Measurements from ENCODE around the gene ELAVL1.
"Not testable (repeated sequence)": the region's sequence is repeated elsewhere in the genome, so short reads cannot be mapped to it uniquely, and the experiment has no call there.

ELAVL1 gene

DNA sequence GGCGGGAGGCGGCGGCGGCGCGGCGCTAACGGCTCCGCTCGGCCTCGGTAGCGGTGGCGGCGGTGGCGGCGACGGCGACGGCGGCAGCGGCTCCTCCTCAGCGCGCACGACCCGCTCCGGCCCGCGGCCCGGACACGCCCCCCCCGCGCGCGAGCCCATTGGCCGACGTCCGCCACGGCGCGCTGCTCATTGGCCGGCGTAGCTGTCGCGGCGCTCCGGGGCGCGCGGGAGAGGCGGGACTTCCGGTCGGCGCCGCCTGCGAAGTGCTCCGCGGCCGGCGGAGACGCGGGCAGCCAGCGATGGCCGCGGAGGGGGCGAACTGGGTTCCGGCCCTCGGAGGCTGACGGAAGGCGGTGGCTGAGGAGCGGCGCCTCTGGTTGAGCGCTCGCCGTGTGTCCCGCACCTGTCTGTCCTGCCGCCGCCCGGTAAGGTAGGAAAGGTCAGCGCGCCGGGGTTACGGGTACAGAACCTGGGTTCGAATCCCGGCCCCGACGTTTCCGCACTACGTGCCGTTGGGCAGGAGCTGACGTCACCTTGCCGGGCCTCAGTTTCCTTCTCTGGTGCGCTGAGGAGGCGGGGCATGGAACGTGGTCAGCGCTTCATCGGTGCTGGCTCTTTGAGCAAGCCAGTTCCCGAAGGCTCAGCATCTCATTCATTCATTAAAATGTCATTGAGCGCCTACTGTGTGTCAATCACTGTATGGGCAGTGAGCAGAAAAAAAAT lies at the start of gene ELAVL1:
ELAVL1 (minus strand) TSS at position 108 of the 723 bp plus-strand sequence. CDS start 13,826 bp downstream, outside the sequence.
- DNase-seq: peak; percentile 95

DNA sequence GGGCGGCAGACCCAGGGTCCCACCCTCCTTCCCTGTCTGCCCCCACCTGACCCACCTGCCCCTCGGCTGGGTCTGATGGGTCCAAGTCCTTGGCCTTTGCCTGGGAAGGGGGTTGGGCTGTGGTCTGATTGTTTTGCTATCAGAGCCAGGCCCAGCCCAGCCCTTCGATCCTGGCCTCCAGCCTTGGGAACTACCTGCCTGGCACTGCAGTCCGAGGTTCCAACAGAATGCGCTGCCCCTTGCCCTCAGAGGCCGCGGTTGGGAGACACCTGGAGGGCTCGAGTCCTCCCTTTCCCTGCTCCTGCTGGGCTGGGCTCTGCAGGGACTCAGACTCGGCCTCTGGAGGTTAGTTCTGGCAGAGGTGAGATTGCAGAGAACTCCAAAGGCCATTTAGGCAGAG lies 48.7 kb upstream of the ELAVL1 start:
- DNase-seq: no peak

DNA sequence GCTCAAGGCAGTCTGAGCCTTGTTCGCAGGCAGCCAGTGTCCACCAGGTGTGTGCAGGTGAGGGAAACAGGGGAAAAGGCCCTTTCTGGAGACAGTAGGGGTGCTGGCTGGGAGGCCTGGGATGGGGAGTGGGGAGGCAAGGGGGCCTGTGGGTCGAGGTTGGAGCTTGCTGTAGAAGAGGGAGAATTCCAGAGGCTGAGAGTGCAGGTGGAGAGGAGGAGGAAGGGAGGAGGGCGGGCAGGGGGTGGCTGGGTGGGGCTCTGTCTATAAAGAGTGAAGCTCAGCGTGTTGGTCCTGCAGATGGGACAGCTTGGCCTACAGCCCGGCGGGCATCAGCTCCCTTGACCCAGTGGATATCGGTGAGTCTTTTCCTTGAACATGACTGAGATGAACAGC lies 47.0 kb upstream of the ELAVL1 start, which contains the start of gene CCL25:
CCL25 (plus strand) TSS at position 297 of the 396 bp plus-strand sequence. CDS start 290 bp downstream, outside the sequence.
- DNase-seq: no peak

DNA sequence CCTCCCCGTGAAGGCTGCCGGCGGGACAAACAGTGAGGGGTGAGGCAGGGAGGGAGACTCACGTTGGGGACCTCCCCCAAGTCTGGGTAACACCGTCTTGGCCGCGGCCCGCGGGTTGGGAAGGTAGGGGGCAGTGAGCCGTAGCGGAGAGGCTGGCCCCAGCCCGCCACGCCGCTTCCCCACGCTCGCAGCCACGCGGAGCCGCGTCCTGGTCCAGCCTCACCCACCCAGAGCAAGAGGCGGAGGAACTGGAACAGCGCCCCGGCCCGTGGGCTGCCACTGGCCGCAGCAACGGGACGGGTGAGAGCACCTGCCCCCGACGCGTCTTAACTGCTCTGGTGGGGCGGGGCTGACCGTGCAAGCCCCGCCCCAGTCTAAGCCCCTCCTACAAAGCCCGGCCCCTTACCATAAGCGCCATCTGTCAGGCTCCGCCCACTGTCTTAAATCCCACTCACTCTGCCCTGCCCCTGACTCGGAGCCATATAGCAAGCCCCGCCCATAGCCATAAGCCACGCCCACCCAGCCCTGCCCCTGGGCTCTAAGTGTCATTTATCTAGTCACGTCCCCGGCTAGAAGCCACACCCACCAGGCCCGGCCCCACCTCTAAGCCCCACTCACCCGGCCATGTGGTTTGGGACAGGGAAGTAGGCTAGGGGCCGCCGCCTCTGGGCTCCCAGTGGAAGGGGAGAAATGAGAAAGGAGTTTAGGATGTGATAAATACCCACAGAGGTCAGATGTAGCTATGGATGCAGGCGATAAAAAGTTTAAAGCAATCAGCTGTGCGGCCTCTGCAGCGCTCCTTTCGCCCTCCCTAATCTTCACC lies 45.0 kb upstream of the ELAVL1 start:
- DNase-seq: peak; percentile 89

DNA sequence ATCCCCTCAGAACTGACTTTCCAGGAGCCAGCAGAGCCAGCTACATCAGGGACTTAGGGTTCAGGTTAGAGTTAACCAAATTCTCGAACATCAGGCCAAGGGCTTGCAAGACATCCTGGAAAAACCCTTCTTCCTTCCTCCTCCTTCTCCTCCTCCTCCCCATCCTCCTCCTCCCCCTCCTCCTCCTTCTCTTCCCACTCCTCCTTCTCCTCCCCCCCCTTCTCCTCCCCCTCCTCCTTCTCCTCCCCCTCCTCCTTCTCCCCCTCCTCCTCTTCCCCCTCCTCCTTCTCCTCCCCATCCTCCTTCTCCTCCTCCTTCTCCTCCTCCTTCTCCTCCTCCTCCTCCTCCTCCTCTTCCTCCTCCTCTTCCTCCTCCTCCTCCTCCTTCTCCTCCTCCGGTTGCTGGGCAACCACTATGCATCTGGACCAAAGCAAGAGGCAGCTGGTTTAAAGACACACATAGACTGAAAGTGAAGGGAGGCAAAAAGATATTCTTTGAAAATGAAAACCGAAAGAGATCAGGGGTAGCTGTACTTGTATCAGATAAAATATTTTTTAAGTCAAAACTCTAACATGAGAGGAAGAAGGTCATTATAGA lies 41.2 kb upstream of the ELAVL1 start:
- DNase-seq: no peak

DNA sequence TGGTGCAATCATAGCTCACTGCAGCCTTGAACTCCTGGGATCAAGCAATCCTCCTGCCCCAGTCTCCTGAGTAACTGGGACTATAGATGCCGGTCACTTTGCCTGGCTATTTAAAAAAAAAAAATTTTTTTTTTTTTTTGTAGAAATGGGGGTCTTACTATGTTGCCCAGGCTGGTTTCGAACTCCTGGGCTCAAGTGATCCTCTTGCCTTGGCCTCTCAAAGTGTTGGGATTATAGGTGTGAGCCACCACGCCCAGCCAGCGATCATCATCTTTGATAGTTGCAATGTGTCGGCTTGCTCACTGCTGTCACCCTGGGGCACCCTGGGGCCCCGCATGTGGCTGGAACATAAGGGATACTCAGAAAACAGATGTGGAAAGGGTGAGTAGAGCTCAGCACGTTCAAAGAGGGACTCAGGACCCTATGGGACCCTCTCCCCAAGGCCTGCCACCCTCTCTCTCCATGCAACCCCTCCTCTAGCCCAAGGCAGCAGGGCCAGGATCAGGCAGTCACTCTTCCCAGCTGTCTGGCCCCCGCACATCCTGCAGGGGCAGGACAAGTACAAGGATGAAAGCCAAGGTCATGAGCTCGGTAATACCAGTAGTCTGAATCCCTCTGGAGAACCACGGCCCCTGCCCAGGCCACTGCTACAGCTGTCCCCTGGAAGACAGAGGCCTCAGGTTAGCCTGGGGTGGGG lies 40.6 kb upstream of the ELAVL1 start:
- DNase-seq: no peak

DNA sequence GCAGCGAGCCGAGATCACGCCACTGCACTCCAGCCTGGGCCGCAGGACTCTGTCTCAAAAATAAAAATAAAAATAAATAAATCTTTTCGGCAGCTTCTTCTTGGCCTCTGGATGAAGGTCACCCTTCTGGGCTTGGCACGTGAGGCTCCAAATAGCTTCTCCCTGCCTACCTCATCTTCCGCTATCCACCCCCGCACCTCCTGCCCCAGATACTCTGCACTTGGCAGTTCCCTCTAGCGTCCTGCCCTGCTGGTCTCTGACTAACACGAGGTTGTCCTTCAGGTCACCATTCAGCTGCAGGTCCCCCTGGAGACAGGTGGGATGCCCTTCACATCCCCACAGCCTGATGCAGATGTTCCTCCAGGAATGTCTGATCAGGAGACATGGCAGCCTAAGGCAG lies 38.6 kb upstream of the ELAVL1 start:
- no peak for DNase-seq

DNA sequence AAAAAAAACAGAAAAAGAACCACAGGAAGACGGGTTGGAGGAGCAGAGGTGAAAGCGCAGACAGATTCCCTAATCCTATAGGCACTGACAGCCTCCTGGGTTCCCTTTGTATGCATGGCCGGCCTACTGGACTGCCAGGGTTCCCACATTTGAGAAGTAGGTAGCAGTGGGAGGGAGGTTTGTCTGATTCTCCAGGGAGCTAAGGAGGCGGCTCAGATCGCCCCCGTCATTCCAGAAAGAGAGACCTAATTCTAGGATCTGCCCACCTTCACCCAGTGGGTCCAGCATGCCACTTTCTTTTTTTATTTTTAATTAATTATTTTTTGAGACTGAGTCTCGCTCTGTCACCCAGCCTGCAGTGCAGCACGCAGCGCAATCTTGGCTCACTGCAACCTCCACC lies 37.5 kb upstream of the ELAVL1 start:
- DNase-seq: no peak

DNA sequence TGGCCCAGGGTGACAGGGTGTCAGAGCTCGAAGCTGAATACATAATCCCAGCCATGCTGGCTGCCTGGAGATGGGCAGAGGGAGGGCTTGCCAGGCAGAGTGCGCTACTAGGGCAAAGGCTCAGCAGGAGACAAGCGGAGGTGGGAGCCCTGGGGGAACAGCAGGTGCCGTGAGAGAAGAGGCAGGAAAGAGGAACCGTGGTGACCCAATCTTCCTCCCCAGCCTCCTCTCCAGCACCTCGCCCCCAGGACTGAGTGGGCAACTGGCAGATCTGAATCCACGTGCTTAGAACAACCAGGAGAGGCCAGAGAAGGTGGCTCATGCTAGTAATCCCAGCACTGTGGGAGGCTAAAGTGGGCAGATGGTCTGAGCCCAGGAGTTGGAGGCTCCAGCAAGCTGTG lies 36.1 kb upstream of the ELAVL1 start:
- peak; percentile 57 for DNase-seq

DNA sequence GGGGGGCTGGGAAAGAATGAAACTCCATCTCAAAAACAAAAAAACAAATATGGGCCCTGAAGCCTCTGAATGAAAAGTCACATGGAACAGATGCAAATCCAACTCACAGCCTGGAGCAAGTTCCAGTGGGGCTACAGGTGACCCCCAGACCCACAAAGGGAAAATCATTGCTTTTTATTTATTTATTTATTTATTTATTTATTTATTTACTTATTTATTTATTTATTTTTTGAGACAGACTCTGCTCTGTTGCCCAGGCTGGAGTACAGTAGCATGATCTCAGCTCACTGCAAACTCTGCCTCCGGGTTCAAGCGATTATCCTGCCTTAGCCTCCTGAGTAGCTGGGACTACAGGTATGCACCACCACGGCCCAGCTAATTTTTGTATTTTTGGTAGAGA lies 33.8 kb upstream of the ELAVL1 start:
- DNase-seq: no peak

DNA sequence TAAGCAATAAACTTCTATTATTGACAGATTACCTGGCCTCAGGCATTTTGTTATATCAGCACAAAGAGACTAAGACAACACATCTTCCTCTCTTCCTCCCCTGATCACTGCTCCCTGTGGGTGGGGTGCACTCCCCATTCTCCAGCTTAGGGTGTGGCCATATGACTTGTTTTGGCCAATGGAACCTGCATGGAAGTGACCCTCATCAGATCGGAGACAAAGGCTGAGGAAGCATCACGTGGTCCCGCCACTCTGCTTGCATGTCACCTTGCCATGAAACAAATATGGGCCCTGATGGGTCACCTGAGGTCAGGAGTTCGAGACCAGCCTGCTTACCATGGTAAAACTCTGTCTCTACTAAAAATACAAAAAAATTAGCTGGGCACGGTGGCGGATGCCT lies 33.4 kb upstream of the ELAVL1 start:
- DNase-seq: no peak

DNA sequence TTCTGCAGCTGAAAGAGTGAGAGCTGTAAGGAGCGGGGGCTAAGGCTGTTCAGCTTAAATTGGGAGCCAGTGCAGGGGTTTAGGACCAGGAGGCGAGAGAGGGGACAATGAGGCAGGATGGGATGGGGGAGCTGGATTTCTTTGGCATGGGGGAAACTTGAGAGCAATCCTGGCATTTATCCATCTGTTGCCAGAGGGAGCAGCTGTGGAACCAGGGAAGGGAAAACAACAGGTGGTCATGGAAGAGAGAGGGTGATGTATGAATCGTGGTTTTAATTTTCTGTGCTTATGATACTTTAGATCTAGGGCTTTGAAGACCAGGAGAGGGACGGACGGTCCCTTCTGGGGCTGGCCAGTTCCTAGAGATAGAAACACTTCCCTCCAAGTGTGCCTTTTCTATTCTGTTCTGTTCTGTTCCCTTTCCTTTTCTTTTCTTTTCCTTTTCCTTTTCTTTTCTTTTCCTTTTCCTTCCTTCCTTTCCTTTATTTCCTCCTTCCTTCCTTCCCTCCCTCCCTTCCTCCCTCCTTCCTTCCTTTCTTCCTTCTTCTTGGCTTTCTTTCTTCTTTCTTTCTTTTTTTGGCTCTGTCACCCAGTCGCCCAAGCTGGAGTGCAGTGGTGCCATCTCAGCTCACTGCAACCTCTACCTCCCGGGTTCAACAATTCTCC lies 31.1 kb upstream of the ELAVL1 start:
- peak; percentile 70 for DNase-seq

DNA sequence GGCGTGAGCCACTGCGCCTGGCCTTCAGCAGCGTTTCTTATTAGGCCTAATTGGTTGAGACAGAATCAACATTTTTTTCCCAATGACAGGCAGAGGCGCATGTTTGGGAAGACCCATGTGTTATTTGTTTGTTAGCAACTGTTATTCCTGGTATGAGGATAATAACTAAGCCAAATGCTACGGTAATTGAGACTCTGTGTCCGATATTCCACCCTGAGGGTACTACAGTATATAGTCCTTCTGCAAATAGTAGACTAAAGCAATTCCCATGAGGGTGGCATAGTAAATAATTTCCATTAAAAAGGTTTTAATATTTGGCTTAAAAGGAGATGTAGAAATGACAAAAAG lies 28.7 kb upstream of the ELAVL1 start:
- no peak for DNase-seq

DNA sequence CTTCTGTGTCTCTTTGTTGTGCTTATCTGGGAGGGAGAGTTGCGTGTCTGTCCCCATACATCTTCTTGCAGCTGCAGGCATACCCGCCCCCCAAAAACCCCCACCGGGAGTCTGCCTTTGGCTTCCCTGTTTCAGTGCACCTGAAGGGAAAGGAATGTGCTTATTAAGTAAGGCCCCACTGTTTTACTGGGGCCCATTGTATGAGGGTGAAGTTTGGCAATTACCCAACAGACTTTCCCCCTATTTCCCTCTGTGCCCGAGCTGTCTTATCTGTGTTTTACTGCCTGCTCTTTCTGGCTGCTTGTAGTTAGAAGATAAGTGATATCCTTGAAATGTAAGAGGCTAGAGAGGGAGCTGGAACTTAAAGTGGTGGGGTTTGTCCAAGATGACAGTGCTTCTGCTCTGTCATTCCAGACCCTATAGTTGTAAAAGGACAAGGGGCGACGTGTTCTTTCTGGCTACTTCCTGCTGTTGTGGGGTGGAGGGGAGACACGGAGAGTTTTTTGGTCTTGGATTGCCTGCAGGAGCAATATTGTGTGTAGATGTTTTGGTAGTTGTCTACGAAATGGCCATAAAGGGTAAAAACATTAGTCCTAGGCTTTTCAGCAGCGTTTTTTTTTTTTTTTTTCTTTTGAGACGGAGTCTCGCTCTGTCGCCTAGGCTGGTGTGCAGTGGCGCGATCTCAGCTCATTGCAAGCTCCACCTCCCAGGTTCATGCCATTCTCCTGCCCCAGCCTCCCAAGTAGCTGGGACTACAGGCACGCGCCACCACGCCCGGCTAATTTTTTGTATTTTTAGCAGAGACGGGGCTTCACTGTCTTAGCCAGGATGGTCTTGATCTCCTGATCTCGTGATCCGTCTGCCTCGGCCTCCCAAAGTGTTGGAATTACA lies 28.1 kb upstream of the ELAVL1 start:
- not testable (repeated sequence) for DNase-seq

DNA sequence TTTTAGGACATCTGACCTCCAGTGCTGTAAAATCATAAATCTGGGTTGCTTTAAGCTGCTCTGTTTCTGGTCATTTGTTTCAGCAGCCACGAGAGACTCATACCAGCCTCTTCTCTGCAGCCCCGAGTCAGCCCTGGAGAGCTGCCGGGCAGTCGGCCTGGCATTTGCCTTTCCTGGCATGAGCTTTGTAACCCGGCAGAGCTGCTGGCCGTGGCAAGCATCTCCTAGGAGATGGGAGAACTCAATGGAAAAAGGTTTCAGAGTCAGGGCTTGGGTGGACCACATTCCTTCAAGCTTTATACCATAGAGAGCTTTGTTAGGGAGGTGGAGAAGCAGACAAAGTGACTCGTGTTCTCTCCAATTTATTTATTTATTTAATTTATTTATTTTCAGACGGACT lies 25.5 kb upstream of the ELAVL1 start:
- DNase-seq: no peak

DNA sequence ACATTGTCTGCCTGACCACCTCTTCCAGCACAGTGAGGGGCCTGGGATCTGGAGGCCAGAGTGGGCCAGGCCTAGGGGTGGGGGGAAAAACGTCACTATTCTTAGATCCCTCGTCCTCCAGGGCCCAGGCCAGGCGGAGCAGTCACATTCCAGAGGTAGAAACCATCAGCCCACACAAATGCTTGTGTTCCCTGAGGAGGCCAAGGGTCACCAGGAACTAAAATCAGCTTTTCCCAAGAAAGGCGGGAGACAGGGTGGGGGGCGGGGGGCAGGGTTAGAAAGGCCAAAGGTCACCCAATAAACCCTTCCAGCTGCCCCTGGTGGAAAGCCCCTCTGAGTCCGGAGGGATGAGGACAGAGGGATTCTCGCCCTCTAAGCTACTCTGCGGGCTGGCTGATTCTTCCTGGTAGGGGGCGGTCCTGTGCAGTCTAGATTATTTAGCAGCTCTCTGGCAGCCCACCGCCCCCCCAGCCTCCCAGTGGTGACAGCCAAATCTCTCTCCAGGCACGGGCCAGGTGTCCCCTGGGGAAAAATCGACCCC lies 23.6 kb upstream of the ELAVL1 start:
- DNase-seq: no peak

DNA sequence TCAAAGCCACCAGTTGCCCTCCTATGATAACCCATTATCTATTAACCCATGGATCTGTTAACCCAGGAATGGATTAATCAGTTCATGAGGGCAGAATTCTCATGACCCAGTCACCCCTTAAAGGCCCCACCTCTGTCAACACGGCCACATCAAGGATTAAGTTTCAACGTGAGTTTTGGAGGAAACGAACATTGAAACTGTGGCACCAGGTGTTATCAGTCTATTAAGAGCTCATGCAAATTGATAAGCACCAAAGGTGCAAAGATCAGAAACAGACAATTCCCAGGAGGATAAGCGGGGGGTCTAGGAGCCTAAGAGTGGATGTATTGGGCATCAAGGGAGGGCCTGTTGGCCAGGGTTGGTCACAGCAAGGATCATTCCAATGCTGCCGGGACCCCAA lies 19.9 kb upstream of the ELAVL1 start:
- DNase-seq: no peak

DNA sequence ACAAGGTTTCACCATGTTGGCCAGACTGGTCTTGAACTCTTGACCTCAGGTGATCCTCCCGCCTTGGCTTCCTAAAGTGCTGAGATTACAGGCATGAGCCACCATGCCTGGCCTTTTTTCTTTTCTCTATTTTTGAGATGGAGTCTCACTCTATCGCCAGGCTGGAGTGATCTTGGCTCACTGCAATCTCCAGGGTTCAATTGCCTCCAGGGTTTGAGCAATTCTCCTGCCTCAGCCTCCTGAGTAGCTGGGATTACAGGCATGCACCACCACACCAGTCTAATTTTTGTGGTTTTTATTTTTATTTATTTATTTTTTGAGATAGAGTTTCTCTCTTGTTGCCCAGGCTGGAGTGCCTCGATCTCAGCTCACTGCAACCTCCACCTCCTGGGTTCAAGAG lies 18.8 kb upstream of the ELAVL1 start:
- DNase-seq: not testable (repeated sequence)

DNA sequence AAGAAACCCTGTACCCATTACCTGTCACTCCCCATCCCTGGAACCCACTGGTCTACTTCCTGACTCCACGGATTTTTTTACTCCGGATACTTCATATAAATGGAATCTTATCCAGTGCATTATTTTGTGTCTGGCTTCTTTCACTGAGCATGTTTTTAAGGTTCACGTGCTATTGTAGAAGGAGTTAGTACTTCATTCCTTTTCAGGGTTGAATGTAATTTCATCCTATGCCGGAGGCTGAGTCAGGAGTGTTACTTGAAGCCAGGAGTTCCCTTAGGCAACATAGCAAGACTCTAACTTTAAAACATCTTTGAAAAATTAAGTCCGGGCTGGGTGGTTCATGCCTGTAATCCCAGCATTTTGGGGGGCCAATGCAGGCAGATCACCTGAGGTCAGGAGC lies 17.9 kb upstream of the ELAVL1 start:
- no peak for DNase-seq

DNA sequence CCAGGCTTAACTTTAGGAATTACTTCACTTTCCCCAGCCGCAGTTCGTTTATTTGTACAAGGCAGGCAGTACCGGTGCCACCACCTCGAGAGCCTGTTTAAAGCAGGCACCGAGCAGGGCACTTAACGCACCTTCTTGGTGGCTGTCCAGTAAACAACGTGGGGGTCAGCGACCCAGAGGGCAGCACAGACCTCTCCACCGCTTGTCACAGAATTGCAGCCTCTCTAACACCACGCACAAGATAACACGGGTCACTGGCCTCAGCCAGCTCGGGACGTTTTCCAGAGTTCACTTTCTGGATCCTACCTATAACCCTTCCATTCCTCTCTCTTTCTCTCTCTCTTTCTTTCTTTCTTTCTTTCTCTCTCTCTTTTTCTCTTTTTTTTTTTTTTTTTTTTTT lies 16.8 kb upstream of the ELAVL1 start:
- DNase-seq: no peak

DNA sequence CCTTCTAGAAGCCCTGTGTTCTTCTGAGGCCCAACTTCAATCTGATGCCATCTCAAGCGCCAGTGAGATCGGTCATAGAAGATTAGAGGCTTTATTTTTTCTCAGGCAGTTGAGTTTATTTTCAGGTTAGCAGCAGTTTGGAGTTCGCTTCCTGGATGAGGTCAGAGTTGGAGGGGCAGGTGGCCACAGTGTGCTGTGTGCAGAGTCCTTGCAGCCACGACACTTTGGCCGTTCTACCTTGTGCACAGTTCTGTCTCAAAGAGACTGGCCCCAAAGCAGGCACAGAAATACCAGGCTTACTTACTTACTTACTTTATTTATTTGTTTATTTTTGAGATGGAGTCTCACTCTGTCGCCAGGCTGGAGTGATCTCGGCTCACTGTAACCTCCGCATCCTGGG lies 15.9 kb upstream of the ELAVL1 start:
- no peak for DNase-seq

All from NCI-H345 (cell line).